K562 (cell line): ENCODE data around the gene HSF5.

ENCODE experiments used
- FOSL1 ChIP-seq: fragments of 200-800 bp; sonication (Bioruptor generic); conservative IDR thresholded peaks from 2 replicates; pipeline ENCODE4 v1.6.1; 2016; ENCODE audit warnings: missing genetic modification characterization, missing compliant biosample characterization
- FOXJ3 ChIP-seq: sonication (generic); formaldehyde crosslinking; IDR thresholded peaks from 2 replicates; pipeline ENCODE4 v1.4.0; 2020; ENCODE audit warnings: mild to moderate bottlenecking, missing genetic modification reagents
- HDAC6 ChIP-seq: IDR thresholded peaks from 2 replicates; pipeline ENCODE4 v1.6.1; 2012; ENCODE audit warnings: low read depth, mild to moderate bottlenecking, control low read depth, inconsistent platforms, low read length, moderate library complexity
- NFE2L1 ChIP-seq: fragments of 450-650 bp; IDR thresholded peaks from 2 replicates; pipeline ENCODE4 v1.6.1; 2016; ENCODE audit warnings: missing genetic modification characterization, low read depth, mild to moderate bottlenecking, missing compliant biosample characterization, moderate library complexity, borderline replicate concordance
- NFYB ChIP-seq: IDR thresholded peaks from 2 replicates; pipeline ENCODE4 v1.6.1; 2011; ENCODE audit warnings: mild to moderate bottlenecking, moderate library complexity; ENCODE audit not compliant: insufficient read length; ENCODE audit errors: extremely low read depth
- POLR2A ChIP-seq: fragments of 450-650 bp; conservative IDR thresholded peaks from 2 replicates; pipeline ENCODE4 v1.6.1; 2016
- POLR2AphosphoS5 ChIP-seq: IDR thresholded peaks from 2 replicates; pipeline ENCODE4 v1.6.1; 2011; ENCODE audit warnings: mild to moderate bottlenecking, low read depth, low read length, moderate library complexity; ENCODE audit not compliant: control insufficient read depth, insufficient read depth
- RFX5 ChIP-seq: IDR thresholded peaks from 2 replicates; pipeline ENCODE4 v1.6.1; 2011; ENCODE audit warnings: low read depth, mild to moderate bottlenecking, improper control_type of control experiment, low read length
- SIX5 ChIP-seq, 2 experiments: IDR thresholded peaks; 2 replicates each; pipeline ENCODE4 v1.6.1; 2011; ENCODE audit warnings: low read length in 2 of 2, borderline replicate concordance in 1 of 2, low read depth in 1 of 2, mild to moderate bottlenecking in 1 of 2, moderate library complexity in 1 of 2; ENCODE audit not compliant: insufficient read depth in 1 of 2
- TCF15 ChIP-seq: fragments of 250-450 bp; sonication (Bioruptor Pico); IDR thresholded peaks from 2 replicates; pipeline ENCODE4 v1.8.0; 2022; ENCODE audit warnings: moderate library complexity, mild to moderate bottlenecking, inconsistent platforms
- USF2 ChIP-seq: sonication (generic); formaldehyde crosslinking; IDR thresholded peaks from 2 replicates; pipeline ENCODE4 v1.5.0; 2020; ENCODE audit warnings: missing genetic modification reagents
- ZNF274 ChIP-seq: IDR thresholded peaks from 2 replicates; pipeline ENCODE4 v1.6.1; 2011; ENCODE audit warnings: low read depth, mild to moderate bottlenecking, low read length, moderate library complexity, borderline replicate concordance
- ZNF717 ChIP-seq: fragments of 250-450 bp; sonication (Bioruptor Pico); IDR thresholded peaks from 2 replicates; pipeline ENCODE4 v1.5.0; 2021
- TF ChIP-seq, protein P1 (sequence below): sonication (generic); formaldehyde crosslinking; IDR thresholded peaks from 2 replicates; pipeline ENCODE4 v1.4.0; 2020; ENCODE audit warnings: mild to moderate bottlenecking, missing genetic modification reagents

GRCh38 chr17:58452738-58453137 lies 35.5 kb downstream of the HSF5 start:
- TF ChIP-seq RFX5 (no peak), FOSL1 (tag) (peak; percentile 55; the same call in 1 of the 2 replicates), FOXJ3 (CRISPR knock-in tag) (no peak), POLR2A (no peak), NFE2L1 (tag) (no peak), USF2 (CRISPR knock-in tag) (no peak), ZNF274 (no peak), NFYB (no peak), POLR2AphosphoS5 (no peak), ZNF717 (CRISPR knock-in tag) (no peak), TCF15 (CRISPR knock-in tag) (no peak), HDAC6 (no peak), SIX5 (IDR thresholded peaks at IDR 0.05; ENCODE audit: borderline replicate concordance in 1 of 2, insufficient read depth in 1 of 2, low read depth in 1 of 2, low read length in 2 of 2) (no peak)
- TF ChIP-seq, protein P1, sequence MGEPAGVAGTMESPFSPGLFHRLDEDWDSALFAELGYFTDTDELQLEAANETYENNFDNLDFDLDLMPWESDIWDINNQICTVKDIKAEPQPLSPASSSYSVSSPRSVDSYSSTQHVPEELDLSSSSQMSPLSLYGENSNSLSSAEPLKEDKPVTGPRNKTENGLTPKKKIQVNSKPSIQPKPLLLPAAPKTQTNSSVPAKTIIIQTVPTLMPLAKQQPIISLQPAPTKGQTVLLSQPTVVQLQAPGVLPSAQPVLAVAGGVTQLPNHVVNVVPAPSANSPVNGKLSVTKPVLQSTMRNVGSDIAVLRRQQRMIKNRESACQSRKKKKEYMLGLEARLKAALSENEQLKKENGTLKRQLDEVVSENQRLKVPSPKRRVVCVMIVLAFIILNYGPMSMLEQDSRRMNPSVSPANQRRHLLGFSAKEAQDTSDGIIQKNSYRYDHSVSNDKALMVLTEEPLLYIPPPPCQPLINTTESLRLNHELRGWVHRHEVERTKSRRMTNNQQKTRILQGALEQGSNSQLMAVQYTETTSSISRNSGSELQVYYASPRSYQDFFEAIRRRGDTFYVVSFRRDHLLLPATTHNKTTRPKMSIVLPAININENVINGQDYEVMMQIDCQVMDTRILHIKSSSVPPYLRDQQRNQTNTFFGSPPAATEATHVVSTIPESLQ (CRISPR knock-in tag) = no peak
